ENCODE results near the gene HAUS5.

GRCh38 chr19:35648017-35648961 is 35.8 kb downstream of the HAUS5 start, which contains the start of gene COX6B1:
- no peak for TF ChIP-seq CTCF (conservative IDR thresholded peaks at IDR 0.05; ENCODE audit: low read length)
- no peak for TF ChIP-seq EZH2phosphoT487 (IDR thresholded peaks at IDR 0.05; ENCODE audit: borderline replicate concordance, low read depth, low read length)
